H9 (cell line): ENCODE measurements around the gene SNX18. TPM values are rescaled to one million over a fixed set of nuclear protein-coding genes. Genes with fewer than 3 reads are reported as not detected.

Experiments used
- DNase-seq: peaks from one replicate; pipeline ENCODE4 v3.0.0-alpha.2; 2017
- H2AFZ ChIP-seq: one replicate; pipeline ENCODE4 v1.6.1; 2013; ENCODE audit warnings: mild to moderate bottlenecking, low read length, control low read depth, moderate library complexity
- H2AK5ac ChIP-seq: 2 replicates; pipeline ENCODE4 v1.6.1; 2013; ENCODE audit warnings: low read length, control low read depth, mixed read lengths; ENCODE audit not compliant: insufficient read length
- H2BK120ac ChIP-seq: one replicate; pipeline ENCODE4 v1.6.1; 2013; ENCODE audit warnings: low read depth, mild to moderate bottlenecking, low read length, control low read depth, inconsistent platforms; ENCODE audit not compliant: poor library complexity, severe bottlenecking
- H2BK12ac ChIP-seq: 2 replicates; pipeline ENCODE4 v1.6.1; 2013; ENCODE audit warnings: low read length, control low read depth, mixed read lengths, low read depth; ENCODE audit not compliant: insufficient read length
- H2BK15ac ChIP-seq: 2 replicates; pipeline ENCODE4 v1.6.1; 2013; ENCODE audit warnings: low read depth, low read length, control low read depth
- H2BK20ac ChIP-seq: one replicate; pipeline ENCODE4 v1.6.1; 2013; ENCODE audit warnings: low read depth, mild to moderate bottlenecking, low read length, control low read depth, inconsistent platforms; ENCODE audit not compliant: poor library complexity, severe bottlenecking
- H2BK5ac ChIP-seq: 2 replicates; pipeline ENCODE4 v1.6.1; 2013; ENCODE audit warnings: low read length, control low read depth, mixed read lengths; ENCODE audit not compliant: insufficient read length
- H3K14ac ChIP-seq: 2 replicates; pipeline ENCODE4 v1.6.1; 2013; ENCODE audit warnings: low read length, control low read depth; ENCODE audit not compliant: insufficient read depth
- H3K18ac ChIP-seq: 2 replicates; pipeline ENCODE4 v1.6.1; 2013; ENCODE audit warnings: low read depth, mild to moderate bottlenecking, mixed read lengths, low read length, control low read depth; ENCODE audit not compliant: insufficient read length
- H3K23ac ChIP-seq: 2 replicates; pipeline ENCODE4 v1.6.1; 2013; ENCODE audit warnings: low read length, control low read depth, mixed read lengths, low read depth; ENCODE audit not compliant: insufficient read length
- H3K23me2 ChIP-seq: 2 replicates; pipeline ENCODE4 v1.6.1; 2013; ENCODE audit warnings: low read depth, mild to moderate bottlenecking, mixed read lengths, low read length, control low read depth; ENCODE audit not compliant: insufficient read length, poor library complexity, severe bottlenecking
- H3K27ac ChIP-seq: 2 replicates; pipeline ENCODE4 v1.5.1; 2013; ENCODE audit warnings: low read length, control low read depth, mixed read lengths, low read depth; ENCODE audit not compliant: insufficient read length
- H3K27me3 ChIP-seq: 2 replicates; pipeline ENCODE4 v1.6.1; 2013; ENCODE audit warnings: low read length, control low read depth, inconsistent platforms; ENCODE audit not compliant: insufficient read depth
- H3K4ac ChIP-seq: 2 replicates; pipeline ENCODE4 v1.6.1; 2013; ENCODE audit warnings: low read depth, mild to moderate bottlenecking, control low read depth, inconsistent platforms, low read length, moderate library complexity
- H3K4me1 ChIP-seq: 2 replicates; pipeline ENCODE4 v1.6.1; 2013; ENCODE audit warnings: low read length, control low read depth, inconsistent platforms; ENCODE audit not compliant: insufficient read depth
- H3K4me2 ChIP-seq: 2 replicates; pipeline ENCODE4 v1.6.1; 2013; ENCODE audit warnings: low read length, control low read depth, mixed read lengths; ENCODE audit not compliant: insufficient read length, insufficient read depth
- H3K56ac ChIP-seq: 2 replicates; pipeline ENCODE4 v1.6.1; 2013; ENCODE audit warnings: low read depth, mild to moderate bottlenecking, mixed read lengths, low read length, control low read depth; ENCODE audit not compliant: insufficient read length
- H3K79me1 ChIP-seq: 2 replicates; pipeline ENCODE4 v1.6.1; 2013; ENCODE audit warnings: low read depth, mild to moderate bottlenecking, moderate library complexity, low read length, control low read depth, inconsistent platforms; ENCODE audit not compliant: insufficient read depth, poor library complexity, severe bottlenecking
- H3K79me2 ChIP-seq: 2 replicates; pipeline ENCODE4 v1.6.1; 2013; ENCODE audit warnings: low read length, control low read depth, inconsistent platforms; ENCODE audit not compliant: insufficient read depth
- H3K9ac ChIP-seq: 2 replicates; pipeline ENCODE4 v1.6.1; 2013; ENCODE audit warnings: low read length, control low read depth, mixed read lengths; ENCODE audit not compliant: insufficient read length; ENCODE audit errors: extremely low read depth
- H3K9me3 ChIP-seq: one replicate; pipeline ENCODE4 v1.6.1; 2013; ENCODE audit warnings: low read depth, low read length, inconsistent platforms; ENCODE audit not compliant: control insufficient read depth
- H3T11ph ChIP-seq: one replicate; pipeline ENCODE4 v1.6.1; 2013; ENCODE audit warnings: mild to moderate bottlenecking, low read length, control low read depth, inconsistent platforms
- H4K20me1 ChIP-seq: one replicate; pipeline ENCODE4 v1.6.1; 2013; ENCODE audit not compliant: control insufficient read depth, insufficient read length, insufficient read depth
- H4K5ac ChIP-seq: 2 replicates; pipeline ENCODE4 v1.6.1; 2013; ENCODE audit warnings: low read depth, mild to moderate bottlenecking, mixed read lengths, low read length, control low read depth; ENCODE audit not compliant: insufficient read length
- H4K8ac ChIP-seq: replicated peaks from 2 replicates; pipeline ENCODE4 v1.6.1; 2013; ENCODE audit warnings: low read length, control low read depth, mixed read lengths, low read depth; ENCODE audit not compliant: insufficient read length
- H4K91ac ChIP-seq: 2 replicates; pipeline ENCODE4 v1.6.1; 2013; ENCODE audit warnings: low read depth, mild to moderate bottlenecking, moderate library complexity, mixed read lengths, low read length, control low read depth; ENCODE audit not compliant: insufficient read length
- H3K27ac Mint-ChIP-seq, 3 experiments: 2 replicates in 2 of 3; 3 replicates in 1 of 3; pipeline ENCODE4 v1.8.0; 2020 to 2021; ENCODE audit warnings: mixed read lengths in 3 of 3, mild to moderate bottlenecking in 1 of 3, moderate library complexity in 1 of 3
- H3K27me3 Mint-ChIP-seq: 2 replicates; pipeline ENCODE4 v1.8.0; 2021; ENCODE audit warnings: low read depth, mild to moderate bottlenecking, moderate library complexity, mixed read lengths
- H3K36me3 Mint-ChIP-seq, 3 experiments: 2 replicates in 2 of 3; 3 replicates in 1 of 3; pipeline ENCODE4 v1.8.0; 2020 to 2021; ENCODE audit warnings: low read depth in 3 of 3, mixed read lengths in 3 of 3; ENCODE audit not compliant: insufficient read depth in 1 of 3
- H3K4me1 Mint-ChIP-seq, 2 experiments: 2 replicates each; pipeline ENCODE4 v1.8.0; 2020; ENCODE audit warnings: mixed read lengths in 2 of 2
- H3K4me3 Mint-ChIP-seq, 2 experiments: 2 replicates in 1 of 2; 3 replicates in 1 of 2; pipeline ENCODE4 v1.8.0; 2020 to 2021; ENCODE audit warnings: mild to moderate bottlenecking in 2 of 2, mixed read lengths in 2 of 2, moderate library complexity in 1 of 2
- H3K9me3 Mint-ChIP-seq, 2 experiments: 2 replicates in 1 of 2; 3 replicates in 1 of 2; pipeline ENCODE4 v1.8.0; 2020; ENCODE audit warnings: mild to moderate bottlenecking in 2 of 2, mixed read lengths in 2 of 2, moderate library complexity in 1 of 2
- WGBS: extraction: QIAGEN DNeasy Blood & Tissue Kit; methylation state at CpG from one replicate; pipeline ENCODE4 v1.1.7; 2013; ENCODE audit warnings: missing lambda C conversion rate, low lambda C conversion rate, mixed read lengths; ENCODE audit not compliant: insufficient read length; ENCODE audit errors: extremely low coverage; 5-methylcytosine and 5-hydroxymethylcytosine counted together
- total RNA-seq: library from RNA; stranded (reverse); gene quantifications from 2 replicates; pipeline ENCODE4 v1.2.1, GENCODE V29; 2021
- TF ChIP-seq, protein P1 (sequence below): fragments of 200-600 bp; sonication (generic); conservative IDR thresholded peaks from 3 replicates; pipeline ENCODE4 v1.8.0; 2021; ENCODE audit warnings: antibody characterized with exemption, mild to moderate bottlenecking

The SNX18 gene
- total RNA-seq, 1 experiment from 2014 or later: 17.2 TPM

DNA sequence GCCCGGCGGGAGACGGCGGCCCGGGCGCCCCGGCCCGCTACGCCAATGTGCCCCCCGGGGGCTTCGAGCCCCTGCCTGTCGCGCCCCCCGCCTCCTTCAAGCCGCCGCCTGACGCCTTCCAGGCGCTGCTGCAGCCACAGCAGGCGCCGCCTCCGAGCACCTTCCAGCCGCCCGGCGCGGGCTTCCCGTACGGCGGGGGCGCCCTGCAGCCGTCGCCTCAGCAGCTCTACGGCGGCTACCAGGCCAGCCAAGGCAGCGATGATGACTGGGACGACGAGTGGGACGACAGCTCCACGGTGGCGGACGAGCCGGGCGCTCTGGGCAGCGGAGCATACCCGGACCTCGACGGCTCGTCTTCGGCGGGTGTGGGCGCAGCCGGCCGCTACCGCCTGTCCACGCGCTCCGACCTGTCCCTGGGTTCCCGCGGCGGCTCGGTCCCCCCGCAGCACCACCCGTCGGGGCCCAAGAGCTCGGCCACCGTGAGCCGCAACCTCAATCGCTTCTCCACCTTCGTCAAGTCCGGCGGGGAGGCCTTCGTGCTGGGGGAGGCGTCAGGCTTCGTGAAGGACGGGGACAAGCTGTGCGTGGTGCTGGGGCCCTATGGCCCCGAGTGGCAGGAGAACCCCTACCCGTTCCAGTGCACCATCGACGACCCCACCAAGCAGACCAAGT lies 723 bp downstream of the SNX18 start:
- Mint-ChIP-seq H3K9me3 (no peaks in the 10 kb centered on the region; a peak in 1 of 5 replicates), H3K4me3 (peak overlapping the region; percentile 52 to 77), H3K4me1 (peaks cover 37 to 42% of the 10 kb centered on the region in 2 experiments), H3K27me3 (peaks cover 26% of the 10 kb centered on the region), H3K27ac (no peak overlapping the region), H3K36me3 (peaks cover 5 to 14% (median 13%) of the 10 kb centered on the region in 3 experiments; a peak in 5 of 7 replicates)
- no peak overlapping the region for H4K91ac ChIP-seq
- H3K79me1 ChIP-seq: no peaks in the 10 kb centered on the region
- peak overlapping the region; percentile 68 for H3K14ac ChIP-seq
- TF ChIP-seq, protein P1, sequence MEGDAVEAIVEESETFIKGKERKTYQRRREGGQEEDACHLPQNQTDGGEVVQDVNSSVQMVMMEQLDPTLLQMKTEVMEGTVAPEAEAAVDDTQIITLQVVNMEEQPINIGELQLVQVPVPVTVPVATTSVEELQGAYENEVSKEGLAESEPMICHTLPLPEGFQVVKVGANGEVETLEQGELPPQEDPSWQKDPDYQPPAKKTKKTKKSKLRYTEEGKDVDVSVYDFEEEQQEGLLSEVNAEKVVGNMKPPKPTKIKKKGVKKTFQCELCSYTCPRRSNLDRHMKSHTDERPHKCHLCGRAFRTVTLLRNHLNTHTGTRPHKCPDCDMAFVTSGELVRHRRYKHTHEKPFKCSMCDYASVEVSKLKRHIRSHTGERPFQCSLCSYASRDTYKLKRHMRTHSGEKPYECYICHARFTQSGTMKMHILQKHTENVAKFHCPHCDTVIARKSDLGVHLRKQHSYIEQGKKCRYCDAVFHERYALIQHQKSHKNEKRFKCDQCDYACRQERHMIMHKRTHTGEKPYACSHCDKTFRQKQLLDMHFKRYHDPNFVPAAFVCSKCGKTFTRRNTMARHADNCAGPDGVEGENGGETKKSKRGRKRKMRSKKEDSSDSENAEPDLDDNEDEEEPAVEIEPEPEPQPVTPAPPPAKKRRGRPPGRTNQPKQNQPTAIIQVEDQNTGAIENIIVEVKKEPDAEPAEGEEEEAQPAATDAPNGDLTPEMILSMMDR: 0 out of 3 replicates have a peak, but pooled peaks have one; percentile 14
- 0 out of 2 replicates have a peak, but pooled peaks cover 2% of the 10 kb centered on the region for H3K4me1 ChIP-seq
- peak overlapping the region; percentile 50 for H3K18ac ChIP-seq
- peaks cover 9% of the 10 kb centered on the region; the same call in 1 of the 2 replicates for H3K79me2 ChIP-seq
- H4K8ac ChIP-seq: no peak overlapping the region
- no peak overlapping the region for H2BK5ac ChIP-seq
- H2BK20ac ChIP-seq: no peak overlapping the region
- no peak overlapping the region for H2AFZ ChIP-seq
- H3K27me3 ChIP-seq: peaks cover 3% of the 10 kb centered on the region; the same call in 1 of the 2 replicates
- WGBS: no CpG with 5 or more reads among the region's 79 CpGs
- peaks cover 7% of the 10 kb centered on the region for H3K23me2 ChIP-seq
- no peaks in the 10 kb centered on the region for H4K20me1 ChIP-seq
- H3K4me2 ChIP-seq: peak overlapping the region; percentile 49
- H3K9me3 ChIP-seq: no peaks in the 10 kb centered on the region
- H2BK15ac ChIP-seq: no peak overlapping the region
- H3K4ac ChIP-seq: no peak overlapping the region
- no peak overlapping the region for H2AK5ac ChIP-seq
- H3T11ph ChIP-seq: no peak overlapping the region
- H3K27ac ChIP-seq: no peak overlapping the region
- no peak overlapping the region for H2BK120ac ChIP-seq
- no peak overlapping the region for H3K56ac ChIP-seq
- H2BK12ac ChIP-seq: no peak overlapping the region
- no peak overlapping the region for H3K23ac ChIP-seq
- H3K9ac ChIP-seq: no peak overlapping the region
- no peak overlapping the region for H4K5ac ChIP-seq
- DNase-seq: peak; percentile 46
